HG03571 (cell line): Measurements from ENCODE around the gene ARL2BP.

Source experiments
- ATAC-seq: cut with Tn5 transposase; IDR thresholded peaks from one replicate; pipeline ENCODE4 v1.9.1; 2021; ENCODE audit not compliant: unreplicated experiment

Gene ARL2BP

DNA sequence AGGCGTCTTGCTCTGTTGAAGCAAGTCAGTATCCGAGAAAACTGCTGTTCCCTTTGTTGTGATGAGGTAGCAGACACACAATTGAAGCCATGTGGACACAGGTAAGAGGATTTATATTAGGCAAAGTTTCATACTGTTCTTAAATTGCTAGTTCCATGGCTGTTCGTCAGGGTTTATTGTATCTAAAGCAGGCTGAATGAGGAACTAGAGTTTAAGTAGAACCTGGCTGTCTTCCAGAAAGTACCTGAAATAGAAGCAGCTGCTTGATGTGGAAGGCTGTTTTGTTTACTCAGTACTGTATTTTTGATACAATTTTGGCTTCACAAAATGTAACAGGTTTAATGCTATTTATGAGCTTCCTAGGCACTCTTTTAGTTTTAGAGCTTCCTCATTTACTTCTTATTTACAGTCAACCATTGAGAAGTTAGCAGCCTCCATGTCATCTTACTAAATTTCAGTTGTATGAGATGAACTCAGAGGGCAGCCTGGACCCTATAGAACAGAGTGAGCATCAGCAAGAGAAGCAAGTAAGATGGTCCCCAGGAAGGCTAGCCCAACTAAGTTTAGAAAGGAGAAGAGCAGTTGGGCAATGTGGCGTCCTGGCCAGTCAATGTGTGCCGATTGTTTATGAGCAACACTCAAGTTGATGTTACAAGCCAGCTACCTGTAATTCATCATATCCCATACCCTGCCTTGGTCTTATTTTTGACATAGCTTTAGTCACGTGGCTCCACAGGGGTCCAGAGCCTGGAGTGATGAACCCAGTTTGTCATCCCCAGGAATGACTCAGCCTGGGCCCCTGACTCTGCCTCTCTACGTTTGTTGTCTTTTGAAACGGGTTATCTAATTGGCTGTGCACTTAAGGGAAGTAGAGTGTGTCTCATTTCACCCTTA is 9.7 kb upstream of the ARL2BP start:
- ATAC-seq: no peak

DNA sequence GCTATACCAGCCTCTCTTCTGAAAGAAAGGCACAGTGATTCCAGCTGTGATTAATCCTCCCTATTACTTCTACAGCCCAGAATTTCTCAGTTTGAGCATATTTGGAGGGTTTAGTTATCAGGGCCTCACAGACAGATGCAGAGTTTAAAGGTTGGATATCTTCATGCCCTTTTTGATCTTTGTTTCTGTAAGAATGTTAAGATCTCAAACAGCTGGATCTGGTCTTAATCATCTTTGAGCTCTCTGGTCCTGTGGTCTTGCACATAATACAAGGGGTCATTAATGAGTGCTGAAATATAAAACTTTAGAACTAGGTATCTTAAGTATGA is 9.1 kb upstream of the ARL2BP start:
- no peak for ATAC-seq

DNA sequence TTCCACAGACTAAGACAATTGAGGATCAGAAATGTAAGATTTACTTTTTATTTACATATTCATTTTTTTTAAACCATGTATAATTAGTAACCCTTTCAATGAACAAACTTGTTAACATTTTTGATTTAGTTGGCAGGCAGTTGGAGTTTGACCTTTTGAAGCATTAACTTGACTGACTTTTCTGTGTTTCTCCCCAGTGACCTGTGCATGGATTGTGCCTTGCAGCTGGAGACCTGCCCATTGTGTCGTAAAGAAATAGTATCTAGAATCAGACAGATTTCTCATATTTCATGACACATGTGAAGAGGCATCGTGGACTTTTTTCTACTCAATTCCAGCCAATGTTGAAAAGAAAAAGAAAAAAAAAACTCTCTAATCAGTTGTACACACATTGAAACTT is 6.4 kb upstream of the ARL2BP start:
- ATAC-seq: no peak

DNA sequence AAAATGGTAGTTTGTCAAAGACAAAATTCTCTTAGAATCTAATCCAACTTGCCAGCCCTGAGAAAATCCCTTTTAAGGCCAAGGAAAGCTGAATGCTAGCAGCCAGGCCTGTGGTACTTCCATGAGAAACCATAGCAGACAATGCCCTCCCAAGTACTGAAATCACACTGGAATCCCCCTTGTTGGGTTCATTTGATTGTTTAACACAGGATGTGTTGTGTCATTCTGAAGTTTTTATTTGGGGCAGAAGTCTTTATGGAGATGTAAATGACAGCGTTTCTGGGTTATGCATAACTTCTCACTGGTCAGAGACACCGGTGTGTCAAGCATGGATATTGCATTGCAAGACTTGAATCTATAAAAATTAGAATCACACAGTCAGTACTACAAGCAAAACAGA is 6.0 kb upstream of the ARL2BP start:
- no peak for ATAC-seq

DNA sequence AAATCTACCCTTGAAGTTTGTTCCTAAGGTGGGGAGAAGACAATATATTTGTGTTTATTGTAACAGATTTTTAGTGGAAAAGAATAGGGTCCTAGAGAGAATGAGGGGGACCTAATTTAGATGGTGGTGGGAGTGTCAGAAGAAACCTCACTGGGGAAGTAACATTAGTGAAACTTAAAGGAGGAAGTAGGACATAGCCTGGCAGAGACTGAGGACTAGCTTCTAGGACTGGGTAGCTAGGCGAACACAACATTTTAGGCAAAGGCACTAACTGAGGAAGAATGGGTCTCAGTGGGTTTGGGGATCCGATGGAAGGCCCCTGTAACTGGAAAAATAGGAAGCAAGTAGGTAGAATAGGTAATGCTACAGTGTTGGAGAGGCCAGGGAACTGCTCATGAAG is 4.2 kb upstream of the ARL2BP start:
- no peak for ATAC-seq

DNA sequence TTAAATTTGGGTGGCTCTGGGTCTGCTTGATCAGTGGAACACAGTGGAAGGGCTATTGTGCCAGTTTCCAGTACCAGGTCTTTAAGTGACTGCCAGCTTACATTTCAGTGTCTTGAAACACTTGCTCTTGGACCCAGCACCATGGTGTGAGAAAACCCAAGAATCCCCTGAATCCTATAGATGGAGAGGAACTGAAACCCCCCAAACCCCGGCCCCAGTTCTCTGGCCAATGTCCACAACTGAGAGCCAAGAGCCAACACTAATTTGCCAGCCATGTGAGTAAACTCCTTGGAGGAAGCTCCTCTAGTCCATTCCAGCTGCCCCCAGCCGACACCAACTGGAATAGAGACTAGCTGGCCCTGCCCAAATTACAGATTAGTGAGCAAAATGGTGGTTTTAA is 2.4 kb upstream of the ARL2BP start:
- no peak for ATAC-seq

DNA sequence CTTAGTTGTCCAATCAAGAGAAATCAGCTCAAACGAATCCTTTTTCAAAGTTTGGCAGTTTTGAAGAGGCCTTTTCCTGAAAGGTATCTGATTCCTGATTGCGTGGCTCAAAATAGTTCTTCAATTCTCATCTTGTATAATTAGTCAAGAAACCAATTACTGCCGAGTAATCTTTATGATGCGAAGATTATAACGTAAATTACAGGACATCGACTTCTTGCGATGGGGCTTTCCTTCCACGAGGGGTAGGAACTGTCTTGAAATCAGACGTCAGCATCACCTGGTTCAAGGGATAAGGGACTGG is 644 bp upstream of the ARL2BP start:
- ATAC-seq: peak; percentile 20

DNA sequence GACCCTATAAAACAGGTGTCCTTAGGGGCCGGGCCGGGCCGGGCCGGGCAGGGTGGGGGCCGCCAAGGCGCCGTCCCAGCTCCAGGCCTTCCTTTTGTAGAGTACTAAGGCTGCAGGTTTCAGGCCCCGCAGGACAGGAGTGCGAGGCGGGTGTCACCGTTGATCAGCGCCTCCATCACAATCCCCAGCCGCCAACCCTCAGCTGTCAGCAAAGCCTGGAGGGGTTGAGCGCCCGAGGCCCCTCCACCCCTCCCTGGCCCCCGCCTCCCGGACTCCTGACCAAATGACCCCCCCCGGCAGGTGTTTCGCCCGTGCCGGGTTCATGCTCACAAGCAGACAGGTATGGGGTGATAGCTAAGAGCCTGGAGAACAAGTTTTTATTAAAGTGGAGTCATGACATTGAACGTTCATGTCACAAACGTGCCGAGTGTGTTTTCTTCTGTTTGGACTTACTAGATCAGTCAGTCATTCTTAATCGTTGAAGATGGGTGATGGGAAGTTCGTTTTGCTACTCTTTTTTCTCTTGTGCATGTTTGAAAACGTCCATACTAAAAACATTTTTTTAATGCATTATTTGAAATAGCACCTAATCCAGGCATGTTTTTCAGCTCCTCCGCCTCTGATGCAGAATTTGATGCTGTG is 534 bp downstream of the ARL2BP start:
- peak; percentile 19 for ATAC-seq

DNA sequence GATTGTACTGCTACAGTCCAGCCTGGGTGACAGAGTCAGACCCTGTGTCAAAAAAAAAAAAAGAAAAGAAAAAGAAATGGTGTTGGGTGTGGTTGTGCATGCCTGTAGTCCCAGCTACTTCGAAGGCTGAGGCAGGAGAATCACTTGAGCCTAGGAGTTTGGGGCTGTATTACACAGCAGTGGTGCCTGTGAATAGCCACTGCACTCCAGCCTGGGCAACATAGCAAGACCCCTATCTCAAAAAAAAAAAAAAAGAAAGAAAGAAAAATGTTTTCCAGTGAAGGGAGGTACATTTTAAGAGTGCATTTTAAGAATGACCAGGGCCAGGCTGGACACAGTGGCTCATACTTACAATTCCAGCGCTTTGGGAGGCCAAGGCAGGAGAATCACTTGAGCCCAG is 6.3 kb downstream of the ARL2BP start:
- no peak for ATAC-seq

DNA sequence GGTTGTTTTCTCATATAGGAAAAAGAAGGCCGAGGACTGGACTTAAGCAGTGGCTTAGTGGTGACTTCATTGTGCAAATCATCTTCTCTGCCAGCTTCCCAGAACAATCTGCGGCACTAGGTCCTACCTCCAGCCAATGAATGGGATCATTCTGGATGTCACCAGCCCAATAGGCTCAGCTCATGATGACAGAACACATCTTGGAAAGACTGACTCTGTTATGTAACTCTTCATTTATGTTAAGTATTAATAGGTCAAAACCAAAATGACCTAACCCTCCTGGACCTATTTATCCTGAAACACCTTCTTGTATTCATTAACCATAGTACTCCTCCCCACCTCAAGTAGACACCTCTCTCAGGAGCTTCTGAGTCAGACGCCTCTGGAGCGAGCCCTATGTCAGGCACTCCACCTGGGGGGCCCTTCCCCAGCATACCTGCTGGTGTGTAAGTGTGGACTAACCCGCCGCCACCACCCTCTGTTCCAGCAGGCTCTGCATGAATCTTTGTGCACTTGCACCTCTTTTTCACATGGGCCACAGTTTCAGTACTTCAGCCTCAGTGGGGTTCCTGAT is 7.2 kb downstream of the ARL2BP start:
- no peak for ATAC-seq

DNA sequence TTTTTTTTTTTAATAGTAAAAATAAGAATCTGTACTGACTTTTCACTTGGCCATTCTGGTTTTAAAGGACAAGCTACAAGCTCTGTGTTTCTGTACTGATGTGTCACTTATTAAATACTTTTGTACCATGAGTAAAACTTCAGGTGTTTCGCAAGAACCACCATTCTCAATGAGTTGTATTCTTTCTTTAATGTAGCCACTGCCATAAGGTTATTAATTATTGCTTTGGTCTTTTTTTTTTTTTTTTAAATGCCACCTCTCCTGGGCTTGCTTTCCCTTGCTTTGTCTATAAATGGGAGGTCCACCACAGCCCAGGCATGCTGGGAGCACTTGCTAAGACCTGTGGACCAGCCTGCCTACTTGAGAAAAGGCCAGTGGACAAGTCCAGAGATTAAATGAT is 8.4 kb downstream of the ARL2BP start:
- no peak for ATAC-seq

DNA sequence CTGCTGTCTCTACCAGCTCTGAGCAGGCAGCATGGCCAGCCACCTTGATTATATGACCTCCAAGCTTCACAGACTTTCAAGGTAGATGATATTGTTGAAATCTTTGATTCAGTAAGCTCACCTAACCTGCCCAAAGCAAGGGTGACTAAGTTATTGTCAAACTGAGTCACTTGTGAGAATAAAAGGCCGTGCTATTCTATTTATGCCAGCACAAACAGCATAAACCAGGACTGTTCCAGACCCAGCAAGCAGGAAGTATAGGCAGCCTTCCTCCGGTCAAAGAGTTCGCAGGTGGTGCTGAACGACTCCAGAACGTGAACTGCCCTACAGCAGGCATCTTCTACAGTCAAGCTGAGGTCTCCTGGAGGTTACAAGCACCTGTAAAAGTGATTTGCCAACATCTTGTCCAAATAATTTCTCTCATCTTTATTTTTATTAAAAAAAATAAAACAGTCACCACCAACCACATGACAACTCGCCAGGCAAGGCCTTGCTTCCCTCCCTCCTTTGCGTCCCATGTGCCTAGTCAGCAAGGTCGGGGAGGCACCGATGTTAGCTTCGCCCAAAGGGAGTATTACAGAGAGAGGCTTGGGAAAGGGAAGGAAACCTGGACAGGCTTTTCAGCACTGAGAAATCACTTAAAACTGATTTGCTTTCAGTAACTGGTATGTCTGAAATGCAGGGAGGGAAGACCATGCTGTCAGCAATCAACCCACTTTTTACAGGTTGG is 10.8 kb downstream of the ARL2BP start:
- ATAC-seq: no peak

DNA sequence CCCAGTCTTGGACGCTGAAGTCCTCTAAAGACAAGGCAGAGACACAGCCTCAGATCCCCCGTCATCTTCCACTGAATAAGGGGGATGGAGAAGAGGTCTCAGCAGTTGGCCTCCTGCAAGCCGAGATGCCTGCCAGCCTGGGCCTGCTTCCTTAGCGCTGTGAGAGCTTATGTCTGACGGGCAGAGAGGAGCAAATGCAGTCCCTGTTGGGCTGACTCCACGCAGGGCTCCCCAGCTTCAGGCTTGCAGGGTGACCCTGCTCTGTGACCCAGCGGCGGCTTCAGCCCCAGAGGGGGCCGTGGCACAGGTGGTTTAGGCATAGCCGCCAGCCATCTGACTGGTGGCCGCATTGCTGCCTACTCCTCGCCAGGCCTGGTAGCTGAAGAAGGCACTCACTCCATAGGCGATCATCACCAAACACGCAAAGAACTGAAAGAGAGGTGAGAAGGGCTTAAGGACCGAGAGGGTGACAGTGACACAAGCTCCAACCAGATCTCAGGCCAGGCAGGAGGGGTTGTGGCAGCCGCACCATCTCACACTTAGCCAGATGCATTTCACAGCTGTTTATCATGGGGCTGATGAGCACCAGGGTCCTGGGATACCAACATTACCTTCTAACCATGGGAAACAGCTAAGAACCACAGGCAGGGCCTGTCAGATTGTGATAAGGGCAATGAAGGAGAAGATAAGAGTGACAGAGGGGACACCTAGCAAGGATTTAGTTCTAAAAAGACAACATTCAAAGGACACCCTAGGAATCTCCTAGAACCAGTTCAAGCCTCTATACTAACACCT is 11.7 kb downstream of the ARL2BP start:
- ATAC-seq: no peak

DNA sequence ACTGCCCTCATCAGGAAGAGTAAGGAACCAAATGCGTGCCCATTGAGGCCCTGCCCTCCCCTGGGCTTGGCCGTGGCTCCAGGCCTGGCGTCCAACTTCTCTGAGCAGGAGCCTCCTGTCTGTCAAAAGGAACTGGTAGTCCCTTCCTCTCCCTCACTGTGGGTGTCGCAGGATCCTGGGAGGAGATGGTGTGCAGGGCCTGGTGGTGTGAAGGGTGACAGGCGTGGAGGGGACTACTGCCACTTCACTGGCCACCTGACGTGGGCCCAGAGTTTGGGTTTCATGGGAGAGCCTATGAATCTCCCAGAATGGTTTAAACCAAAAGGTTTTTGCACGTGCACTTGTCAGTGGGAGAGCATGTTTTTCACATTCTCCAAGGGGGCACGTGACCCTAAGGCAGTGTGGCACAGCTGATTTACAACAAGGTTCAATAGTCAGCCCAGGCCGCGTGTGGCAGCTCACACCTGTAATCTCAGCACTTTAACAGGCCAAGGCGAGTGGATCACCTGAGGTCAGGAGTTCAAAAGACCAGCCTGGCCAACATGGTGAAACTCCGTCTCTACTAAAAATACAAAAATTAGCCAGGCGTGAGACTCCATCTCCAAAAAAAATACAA is 12.5 kb downstream of the ARL2BP start:
- no peak for ATAC-seq

DNA sequence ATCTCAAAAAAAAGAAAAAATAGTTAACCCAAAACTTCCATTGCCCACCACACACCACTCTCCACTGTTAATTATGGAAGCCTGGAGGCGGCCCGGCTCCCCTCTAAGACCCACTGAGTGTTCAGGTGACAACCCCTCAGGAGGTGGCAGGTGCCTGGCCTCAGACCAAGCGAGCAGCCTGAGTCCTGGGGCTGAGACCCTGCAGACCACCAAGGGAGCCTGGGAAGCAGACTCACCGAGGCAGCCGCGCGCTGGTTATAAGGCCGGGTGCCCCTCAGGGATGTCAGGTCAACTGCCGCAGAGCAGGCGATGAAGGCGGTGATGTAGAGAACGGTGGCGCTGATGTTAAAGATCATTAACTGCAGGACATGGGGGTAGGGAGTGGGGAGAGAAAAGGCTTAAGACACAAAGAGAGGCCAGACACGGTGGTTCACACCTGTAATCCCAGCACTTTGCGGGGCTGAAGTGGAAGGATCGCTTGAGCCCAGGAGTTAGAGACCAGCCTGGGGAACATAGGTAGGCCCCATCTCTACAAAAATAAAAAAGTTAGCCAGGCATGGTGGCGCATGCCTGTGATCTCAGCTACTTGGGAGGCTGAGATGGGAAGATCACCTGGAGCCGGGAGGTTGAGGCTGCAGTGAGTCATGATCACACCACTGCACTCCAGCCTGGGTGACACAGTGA is 13.3 kb downstream of the ARL2BP start:
- no peak for ATAC-seq

DNA sequence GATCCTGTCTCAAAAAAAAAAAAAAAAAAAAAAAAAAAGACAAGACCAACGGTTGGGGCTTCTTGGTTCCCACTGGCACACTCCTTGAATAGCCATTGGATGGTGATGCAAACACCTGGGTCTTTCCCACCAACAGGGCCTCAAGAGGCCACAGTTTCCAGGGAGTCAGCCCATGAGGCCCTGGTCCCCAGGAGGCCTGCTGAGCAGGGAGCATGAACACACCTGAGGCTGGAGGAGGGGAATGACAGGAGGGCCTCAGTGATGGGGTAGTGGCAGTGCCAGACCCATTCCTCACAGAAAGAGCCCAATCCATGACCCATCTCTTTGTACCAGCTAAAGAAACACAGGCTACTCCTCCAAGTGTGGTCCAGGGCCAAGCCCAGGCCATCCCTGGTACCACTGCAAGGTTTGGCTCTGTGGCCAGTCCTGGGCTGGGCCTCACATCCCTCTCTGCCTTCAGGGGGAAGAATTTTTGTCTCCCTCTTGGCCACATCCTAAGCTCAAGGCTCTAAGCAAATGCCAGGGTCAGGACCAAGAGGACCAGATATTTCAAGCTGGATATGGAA is 13.9 kb downstream of the ARL2BP start:
- ATAC-seq: no peak

DNA sequence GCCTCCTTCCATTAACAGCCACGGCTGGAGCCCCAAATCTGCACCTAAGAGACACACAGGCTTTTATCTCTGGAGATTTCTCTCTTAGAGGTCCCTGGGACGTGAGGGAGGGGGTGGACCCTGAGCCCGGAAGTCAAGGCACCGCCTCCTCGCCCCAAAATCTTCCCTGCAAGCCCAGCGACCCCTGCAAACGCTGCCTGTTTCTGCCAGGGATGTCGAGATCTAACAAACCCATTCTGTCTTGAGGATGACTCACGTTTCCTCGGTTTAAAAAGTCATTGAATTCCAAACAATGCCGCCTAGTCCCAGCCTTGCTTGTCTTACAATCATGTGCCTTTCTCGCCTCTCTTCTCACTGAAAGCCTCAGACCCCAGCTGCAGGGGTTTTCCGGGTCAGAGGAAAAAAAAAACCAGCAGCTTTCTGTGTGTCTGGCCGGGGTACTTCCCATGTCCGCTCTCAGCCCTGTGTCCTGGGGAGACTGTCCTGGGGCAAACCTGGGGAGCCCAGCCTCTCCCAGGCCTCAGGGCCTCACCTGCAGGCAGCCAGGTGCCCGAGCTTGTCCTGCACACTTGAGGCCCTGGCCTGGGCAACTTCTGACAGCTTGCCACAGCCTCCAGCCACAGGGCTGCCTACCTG is 15.4 kb downstream of the ARL2BP start:
- no peak for ATAC-seq

DNA sequence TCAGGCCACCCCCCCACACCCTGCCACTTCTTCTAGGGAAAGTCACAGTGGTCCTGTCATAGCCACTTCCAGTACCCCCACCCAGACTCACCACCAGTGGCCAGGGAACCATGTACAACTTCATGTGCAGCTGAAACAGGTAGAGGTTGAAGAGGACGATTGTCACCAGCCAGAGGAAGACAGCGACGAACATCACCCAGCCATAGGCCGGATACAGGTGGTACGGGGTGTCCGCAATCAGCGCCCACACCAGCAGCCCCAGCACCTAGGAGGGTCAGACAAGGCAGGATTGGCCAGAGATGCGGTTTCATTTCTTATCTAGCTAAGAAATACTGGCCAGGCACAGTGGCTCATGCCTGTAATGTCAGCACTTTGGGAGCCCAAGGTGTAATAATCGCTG is 16.7 kb downstream of the ARL2BP start:
- ATAC-seq: no peak

DNA sequence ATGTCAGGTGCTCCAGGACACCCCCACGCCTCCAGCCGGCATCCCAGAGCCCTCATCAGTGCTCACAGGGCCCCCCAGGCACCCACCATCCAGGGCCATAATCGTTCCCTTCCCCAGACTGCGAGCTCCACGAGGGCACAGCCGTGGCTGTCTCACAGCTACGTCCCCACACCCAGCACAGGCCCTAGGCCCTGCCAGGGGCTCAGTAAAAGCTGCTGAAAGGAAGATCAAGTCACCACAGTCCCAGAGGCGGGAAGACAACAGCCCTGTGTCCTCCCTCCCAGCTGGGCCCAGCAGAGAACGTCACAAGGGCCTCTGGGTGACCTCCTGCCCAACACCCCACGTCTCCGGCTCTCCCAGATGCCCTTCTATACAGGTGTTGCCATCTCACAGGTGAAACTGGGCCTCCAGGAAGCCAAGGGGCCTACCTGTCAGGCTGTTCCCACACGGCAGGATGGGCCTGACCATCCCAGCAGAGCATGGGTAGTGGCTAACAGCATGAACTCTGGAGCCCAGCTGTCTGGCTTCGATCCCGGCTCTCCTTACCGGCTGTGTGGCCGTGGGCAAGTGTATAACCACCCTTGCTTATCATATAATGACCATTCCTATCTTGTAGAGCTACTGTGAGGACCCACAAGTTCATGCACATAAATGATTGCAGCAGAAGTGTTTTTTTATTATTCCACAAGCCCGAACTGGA is 17.9 kb downstream of the ARL2BP start:
- ATAC-seq: no peak
